ENCODE data around the gene MRPL54.
"Not testable (repeated sequence)": the region's sequence is repeated elsewhere in the genome, so short reads cannot be mapped to it uniquely, and the experiment has no call there.

MRPL54 gene

GRCh38 chr19:3743486-3743885 is 19.0 kb upstream of the MRPL54 start:
- DNase-seq, result no peak

- no peak for DNase-seq
Observed at GRCh38 chr19:3745363-3746045, 17.0 kb upstream of the MRPL54 start.

GRCh38 chr19:3746371-3747056 is 16.0 kb upstream of the MRPL54 start:
- no peak for DNase-seq

- DNase-seq, result no peak
Observed at GRCh38 chr19:3748965-3749364, 13.5 kb upstream of the MRPL54 start.

- DNase-seq, result no peak
Observed at GRCh38 chr19:3750211-3750610, 12.3 kb upstream of the MRPL54 start.

GRCh38 chr19:3751236-3751635 is 11.2 kb upstream of the MRPL54 start:
- DNase-seq, result no peak

GRCh38 chr19:3752492-3752891 is 10.0 kb upstream of the MRPL54 start:
- DNase-seq, result no peak

- no peak for DNase-seq
Observed at GRCh38 chr19:3753631-3754410, 8.7 kb upstream of the MRPL54 start.

GRCh38 chr19:3757705-3758104 is 4.8 kb upstream of the MRPL54 start:
- not testable (repeated sequence) for DNase-seq

GRCh38 chr19:3758297-3758696 is 4.2 kb upstream of the MRPL54 start:
- DNase-seq, result not testable (repeated sequence)

GRCh38 chr19:3759482-3760254 is 2.8 kb upstream of the MRPL54 start:
- DNase-seq, result no peak

- DNase-seq, result peak; percentile 62
Observed at GRCh38 chr19:3760871-3761361, 1.6 kb upstream of the MRPL54 start.

GRCh38 chr19:3761382-3762129 is 926 bp upstream of the MRPL54 start, which contains the start of gene APBA3:
APBA3 (minus strand) TSS chr19:3761692; CDS start chr19:3760264, 1,428 bp downstream.
- peak; percentile 96 for DNase-seq

GRCh38 chr19:3762130-3762473 is 380 bp upstream of the MRPL54 start:
- no peak for DNase-seq

- no peak for DNase-seq
Observed at GRCh38 chr19:3765121-3765520, 2.6 kb downstream of the MRPL54 start.

- DNase-seq, result not testable (repeated sequence)
Observed at GRCh38 chr19:3765757-3766156, 3.3 kb downstream of the MRPL54 start.

GRCh38 chr19:3766520-3766919 is 4.0 kb downstream of the MRPL54 start:
- peak; percentile 35 for DNase-seq

- no peak for DNase-seq
Observed at GRCh38 chr19:3767050-3767449, 4.6 kb downstream of the MRPL54 start.

GRCh38 chr19:3768015-3768747 is 5.7 kb downstream of the MRPL54 start:
- no peak for DNase-seq

- DNase-seq, result no peak
Observed at GRCh38 chr19:3768748-3769099, 6.2 kb downstream of the MRPL54 start.

- no peak for DNase-seq
Observed at GRCh38 chr19:3769494-3769893, 7.0 kb downstream of the MRPL54 start.
